HG03280 (cell line): ENCODE data around the gene USP46.

Experiments
- ATAC-seq: cut with Tn5 transposase; IDR thresholded peaks from one replicate; pipeline ENCODE4 v1.9.1; 2021; ENCODE audit warnings: mild to moderate bottlenecking, moderate library complexity; ENCODE audit not compliant: unreplicated experiment

The USP46 gene

DNA sequence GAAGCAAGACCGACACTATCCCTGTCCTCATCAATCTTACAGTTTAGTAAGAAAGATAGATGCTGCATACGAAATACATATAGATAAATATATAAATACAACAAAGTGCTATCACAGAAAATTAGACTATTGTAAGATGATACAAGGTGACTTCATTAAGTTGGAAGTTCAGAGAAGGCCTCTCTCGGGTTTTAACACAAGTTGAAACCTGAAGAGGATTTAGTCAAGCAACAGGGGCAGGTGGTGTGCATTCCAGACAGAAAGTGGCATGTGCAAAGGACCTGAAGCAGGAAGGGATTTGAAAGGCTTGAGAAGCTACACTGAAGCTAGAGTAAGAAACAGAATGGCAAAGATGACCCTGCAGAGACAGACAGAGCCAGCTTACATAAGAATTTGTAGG is 36.5 kb downstream of the USP46 start:
- no peak for ATAC-seq

DNA sequence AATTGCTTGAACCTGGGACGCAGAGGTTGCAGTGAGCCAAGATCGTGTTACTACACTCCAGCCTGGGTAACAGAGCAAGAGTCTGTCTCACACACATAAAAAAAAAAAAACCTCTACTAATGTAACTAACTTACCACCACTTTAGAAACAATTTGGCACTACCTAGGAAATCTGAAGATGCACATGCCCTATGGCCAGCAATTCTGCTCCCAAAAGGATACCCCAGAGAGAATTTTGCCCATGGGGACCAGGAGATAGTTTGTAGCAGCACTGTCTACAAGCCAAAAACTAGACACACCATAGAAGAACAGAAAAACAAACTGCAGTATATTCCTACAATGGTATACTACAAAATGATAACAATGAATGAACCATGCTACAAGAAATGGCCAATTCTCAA is 37.5 kb downstream of the USP46 start:
- no peak for ATAC-seq

DNA sequence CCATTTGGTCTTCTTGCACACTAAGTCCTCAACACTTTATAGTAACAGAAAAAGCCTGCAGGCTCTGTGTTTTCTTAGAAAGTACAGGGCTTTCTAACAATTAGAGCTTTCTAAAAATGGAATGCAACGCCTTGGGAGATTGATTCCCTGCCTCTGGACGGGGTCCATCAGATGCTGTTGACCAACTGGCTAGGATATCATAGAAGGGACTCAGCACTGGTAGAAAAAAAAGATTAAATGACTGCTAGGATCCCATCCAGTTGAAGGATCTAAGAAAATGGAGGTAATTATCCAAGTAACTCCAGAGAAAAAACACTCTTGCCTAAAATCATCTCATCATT is 39.5 kb downstream of the USP46 start:
- ATAC-seq, result no peak

DNA sequence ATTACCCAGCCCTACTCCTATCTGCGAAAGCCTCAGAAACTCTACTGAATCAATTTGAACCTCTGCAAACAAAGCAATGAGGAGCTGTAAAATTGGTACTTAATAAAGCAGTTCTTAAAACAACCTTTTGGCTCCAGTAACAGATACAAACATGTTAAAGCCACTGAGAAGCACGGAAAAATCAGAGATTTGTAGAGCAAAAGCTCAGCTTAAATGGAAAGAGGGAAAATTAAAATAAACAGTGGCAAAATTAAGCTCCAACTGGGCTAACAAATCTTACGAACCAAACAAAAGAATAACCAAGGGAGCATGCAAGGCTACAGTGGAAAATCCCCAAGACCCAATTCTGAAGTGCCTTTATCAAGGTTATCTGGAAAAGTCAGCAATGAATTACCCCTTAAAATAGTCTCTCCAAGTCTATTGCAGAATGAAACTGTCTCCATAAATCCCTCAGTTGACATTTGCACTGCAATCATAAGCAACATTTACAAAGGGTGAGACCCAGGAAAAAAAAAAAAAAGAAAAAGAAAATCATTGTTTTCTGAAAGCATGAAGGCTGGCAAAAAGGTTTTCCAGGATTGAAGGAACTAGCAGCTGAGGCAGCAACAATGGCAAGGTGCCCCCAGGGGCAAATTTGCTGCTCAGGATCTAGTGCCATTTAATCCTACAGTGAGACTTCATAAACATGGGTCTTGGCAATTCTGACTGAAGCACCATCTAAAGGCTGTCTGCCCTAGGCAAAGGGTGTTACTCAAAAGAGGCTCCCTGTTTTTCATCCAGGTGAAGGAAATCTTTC is 40.1 kb downstream of the USP46 start:
- ATAC-seq, result no peak

DNA sequence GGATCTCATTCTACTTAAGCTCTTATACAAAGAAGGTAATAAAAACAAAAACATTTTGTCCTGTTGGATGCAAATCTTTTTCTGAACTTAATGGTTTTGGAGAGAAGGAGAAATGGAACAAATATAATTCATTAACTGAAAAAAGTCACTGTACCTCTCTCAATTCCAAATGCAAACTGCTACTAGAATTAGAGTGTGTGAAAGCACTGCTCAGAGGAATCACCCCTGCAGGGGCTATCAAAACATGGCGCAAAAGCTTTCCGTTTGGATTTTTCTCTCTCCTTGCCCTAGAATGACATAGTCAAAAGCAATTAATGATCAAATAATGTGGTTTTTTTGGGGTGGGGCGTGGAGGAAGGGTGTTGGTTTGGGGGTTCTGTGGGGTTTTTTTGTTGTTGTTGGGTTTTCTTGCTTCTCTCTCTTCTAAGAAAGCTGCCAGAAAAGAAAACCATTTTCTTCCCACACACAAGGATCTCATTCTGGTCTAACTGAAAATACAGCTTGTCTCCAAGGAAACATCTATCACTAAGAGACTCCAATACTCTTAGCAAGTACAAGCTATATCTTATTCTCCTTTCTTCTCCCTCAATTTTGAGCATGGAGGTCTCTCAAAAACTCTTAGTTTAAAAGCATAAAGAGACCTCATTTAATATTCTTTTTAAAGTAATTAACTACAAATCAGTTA is 41.6 kb downstream of the USP46 start:
- ATAC-seq, result no peak

DNA sequence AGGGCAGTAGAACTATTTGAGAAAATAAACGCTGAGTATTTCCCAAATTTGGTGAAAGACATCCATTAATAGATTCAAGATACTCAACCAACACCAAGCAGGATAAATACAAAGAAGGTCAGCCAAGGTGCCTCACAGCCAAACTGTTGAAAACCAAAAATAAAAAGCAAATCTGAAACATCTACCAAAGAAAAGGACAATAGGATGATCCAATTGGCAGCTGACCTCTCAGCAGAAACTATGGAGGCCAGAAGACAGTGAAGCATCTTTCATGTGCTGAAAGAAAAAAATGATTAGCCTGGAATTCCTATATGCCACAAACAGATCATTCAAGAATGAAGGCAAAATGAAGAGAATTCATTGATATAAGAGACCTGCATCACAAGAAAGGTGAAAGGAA is 44.9 kb downstream of the USP46 start:
- ATAC-seq, result no peak

DNA sequence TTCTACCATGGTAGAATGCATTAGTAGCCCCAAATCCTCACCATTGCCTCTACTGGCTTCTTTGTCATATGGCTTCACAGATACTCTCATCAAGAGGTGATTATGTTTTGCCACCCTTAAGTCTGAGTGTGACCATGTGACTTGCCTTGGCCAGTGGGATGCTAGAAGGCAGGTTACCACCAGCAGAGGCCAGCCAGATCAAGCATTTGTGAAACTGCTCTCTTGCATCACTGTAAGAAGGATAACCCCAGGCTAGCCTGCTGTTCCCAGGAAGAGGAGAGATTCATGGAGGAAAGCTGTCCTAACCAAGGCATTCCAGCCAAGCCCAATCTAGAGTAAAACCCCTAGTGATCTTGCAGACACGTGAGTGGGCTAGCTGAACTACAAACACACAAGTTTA is 46.8 kb downstream of the USP46 start:
- no peak for ATAC-seq

DNA sequence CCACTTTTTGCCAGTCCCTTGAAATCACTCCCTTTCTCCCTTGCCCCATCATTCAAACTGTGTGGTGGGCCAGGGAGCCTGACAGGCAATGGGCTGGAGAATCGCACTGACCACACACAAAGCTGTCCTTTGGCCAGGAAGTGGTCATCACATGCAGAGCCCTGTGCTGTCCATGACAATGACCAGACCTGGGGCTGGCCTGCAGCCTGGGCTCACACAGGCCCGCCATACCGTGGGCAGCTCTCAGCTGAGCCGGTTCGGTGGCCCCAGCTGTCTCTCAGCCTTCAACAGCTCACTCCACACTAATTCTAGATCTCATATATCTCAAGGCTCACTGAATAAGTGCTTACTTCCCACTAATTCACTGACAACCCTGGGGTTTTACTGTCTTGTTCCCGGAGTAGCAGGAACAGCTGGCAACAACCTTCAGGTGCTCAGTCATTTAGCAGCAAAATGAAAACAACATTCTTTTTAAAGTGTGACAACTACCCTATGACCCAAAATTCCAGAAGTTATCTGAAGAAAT is 48.0 kb downstream of the USP46 start:
- ATAC-seq, result no peak

DNA sequence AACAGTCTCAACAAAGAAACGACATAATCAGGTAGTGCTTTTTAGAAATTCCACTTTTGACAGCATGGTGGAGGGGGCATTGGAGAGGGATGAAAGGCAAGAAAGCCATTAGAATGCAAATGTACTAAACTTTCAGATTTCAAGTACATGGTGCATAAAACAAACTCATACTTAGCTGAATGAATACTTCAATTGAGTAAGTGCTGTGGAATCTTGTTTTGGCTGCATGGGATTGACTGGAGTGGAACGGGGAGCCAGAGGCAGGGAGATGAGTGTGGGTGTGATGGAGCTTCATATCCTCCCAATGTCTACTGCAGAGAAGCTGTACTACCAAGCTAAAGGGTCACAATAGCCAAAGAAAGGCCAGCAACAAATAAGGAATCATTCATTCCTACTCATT is 52.4 kb downstream of the USP46 start:
- ATAC-seq, result no peak

DNA sequence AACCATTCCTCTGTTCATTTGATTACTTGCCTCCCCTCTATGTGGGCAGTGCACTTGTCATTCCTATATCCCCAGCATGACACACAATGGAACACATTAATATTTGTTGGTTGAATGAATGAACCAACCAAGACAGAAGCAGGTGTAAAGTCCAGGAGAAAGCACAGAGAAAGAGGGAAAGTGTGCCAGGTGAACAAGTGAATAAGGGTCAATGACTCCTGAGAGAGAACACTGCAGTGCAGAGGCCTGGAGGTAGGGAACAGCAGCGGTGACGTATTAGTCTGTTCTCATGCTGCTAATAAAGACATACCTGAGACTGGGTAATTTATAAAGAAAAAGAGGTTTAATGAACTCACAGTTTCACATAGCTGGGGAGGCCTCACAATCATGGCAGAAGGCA is 53.1 kb downstream of the USP46 start:
- ATAC-seq, result no peak

DNA sequence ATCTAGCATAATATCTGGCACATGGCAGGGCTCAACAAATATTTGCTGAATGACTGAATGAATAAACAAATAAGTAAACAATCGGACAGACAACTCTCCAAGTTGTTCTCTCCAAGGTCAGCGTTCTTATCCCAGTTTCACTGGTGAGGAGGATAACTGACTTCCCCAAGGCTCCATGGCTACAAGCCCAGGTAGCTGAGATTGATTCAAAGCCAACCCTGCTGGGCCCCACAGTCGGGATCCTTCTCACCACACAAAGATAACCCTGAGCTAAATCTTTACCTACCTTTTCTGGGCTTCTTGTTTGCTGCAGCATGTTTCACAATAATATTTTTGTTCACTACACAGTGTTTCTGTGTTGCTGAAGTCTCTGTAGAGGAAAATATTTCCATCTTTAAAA is 54.9 kb downstream of the USP46 start:
- no peak for ATAC-seq

DNA sequence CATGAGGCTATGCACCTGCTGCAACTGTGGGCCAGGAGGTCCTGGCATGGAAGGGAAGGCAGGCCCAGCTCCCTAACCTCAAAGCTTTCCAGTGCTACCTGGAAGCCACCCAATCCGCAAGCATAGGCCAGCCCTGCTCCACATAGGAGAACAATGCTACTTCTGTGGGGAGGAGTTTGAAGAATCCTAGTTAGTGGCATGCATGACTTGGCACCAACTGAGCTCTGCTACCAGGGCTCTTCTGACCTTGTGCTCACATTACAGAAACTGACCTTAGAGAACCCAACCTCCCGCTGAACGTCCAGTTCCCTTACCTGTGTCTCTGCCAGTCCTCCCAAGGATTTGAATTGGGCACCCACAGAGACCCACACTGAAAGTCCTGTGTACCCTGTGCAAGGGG is 58.8 kb downstream of the USP46 start:
- ATAC-seq, result no peak

DNA sequence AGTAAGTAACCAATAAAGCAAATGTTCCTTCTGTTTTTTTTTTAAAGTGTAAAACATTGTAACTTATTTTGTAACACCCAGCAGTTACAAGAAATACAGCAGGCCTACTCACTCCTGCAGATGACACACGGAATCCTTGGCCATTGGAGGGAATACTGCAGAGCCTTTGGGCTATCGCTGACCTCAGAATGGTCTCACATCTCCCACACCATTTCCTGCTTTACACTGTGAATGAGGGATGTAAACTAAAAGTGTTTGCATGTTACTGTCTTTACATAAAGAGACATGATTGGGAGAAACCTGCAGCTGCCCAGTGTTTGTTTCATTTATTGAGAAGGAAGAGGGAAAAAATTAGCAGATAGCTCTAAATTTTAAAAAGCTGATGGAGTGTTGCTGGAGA is 64.1 kb downstream of the USP46 start:
- ATAC-seq, result no peak

DNA sequence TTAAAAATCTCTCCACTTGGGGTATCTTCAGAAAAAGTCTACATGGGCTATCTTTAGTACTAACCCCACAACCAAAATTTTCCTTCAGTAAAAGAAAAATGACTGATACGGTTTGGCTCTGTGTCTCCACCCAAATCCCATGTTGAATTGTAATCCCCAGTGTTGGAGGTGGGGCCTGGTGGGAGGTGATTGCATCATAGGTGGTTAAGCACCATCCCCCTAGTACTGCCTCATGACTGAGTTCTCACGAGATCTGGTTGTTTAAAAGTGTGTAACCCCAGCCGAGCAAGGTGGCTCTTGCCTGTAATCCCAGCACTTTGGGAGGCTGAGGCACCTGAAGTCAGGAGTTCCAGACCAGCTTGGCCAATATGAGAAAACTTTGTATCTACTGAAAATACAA is 66.8 kb downstream of the USP46 start:
- ATAC-seq, result no peak

DNA sequence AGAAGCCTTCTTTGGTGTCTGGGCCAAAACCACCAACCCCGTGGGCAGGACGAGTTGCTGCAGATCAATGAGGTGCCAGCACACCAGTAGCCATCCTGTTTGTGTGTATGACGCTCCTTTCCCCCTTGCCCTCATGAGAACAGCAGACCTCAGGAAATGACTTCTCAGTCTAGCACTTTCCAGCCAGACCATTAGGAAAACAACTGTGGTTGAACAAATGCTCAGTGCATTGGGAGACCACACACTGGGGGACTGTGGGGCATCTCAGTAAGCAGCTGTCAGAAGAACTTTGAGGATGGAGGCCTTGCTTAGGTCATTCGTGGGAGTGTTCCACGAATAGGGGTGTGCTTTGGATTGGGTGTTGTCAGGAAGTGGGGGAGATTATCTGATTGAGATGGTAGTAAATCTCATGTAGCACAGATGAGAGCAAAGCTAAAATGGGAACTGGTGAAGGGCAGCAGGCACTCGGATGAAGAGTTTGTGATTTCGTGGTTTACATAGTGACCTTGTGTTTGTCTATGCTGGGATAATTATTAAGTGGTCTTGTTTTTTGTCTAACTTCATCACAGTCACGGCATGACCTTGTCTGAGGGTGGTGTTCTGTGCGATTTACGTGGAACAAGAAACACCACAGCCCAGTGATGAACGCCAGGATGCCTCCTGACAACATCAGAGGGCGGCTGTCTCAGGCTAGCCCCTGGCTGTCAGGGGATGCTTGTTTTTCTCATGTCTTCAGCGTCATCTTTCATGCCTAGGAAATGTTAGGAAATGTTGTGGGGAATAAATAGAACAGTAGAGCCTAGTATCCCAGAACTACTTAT is 70.1 kb downstream of the USP46 start:
- ATAC-seq, result no peak

DNA sequence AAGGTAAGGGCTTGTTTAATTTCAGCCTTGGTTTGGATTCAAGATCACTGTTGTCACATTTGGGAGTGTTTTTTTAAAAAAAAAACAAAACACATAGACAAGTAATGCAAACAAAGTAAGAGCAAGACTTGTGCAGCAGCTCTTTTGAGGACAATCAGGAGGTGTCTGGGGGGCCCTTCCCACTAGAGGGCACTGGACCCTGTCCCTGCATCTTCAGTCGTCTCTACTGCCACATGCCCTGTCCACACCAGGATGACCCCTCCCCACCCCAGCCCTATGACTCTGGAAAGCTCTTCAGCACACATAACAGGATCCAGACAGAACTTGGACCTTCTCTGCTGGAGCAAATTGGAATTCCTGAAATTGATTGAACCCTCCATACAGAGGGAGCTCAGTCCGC is 71.0 kb downstream of the USP46 start:
- ATAC-seq, result no peak

DNA sequence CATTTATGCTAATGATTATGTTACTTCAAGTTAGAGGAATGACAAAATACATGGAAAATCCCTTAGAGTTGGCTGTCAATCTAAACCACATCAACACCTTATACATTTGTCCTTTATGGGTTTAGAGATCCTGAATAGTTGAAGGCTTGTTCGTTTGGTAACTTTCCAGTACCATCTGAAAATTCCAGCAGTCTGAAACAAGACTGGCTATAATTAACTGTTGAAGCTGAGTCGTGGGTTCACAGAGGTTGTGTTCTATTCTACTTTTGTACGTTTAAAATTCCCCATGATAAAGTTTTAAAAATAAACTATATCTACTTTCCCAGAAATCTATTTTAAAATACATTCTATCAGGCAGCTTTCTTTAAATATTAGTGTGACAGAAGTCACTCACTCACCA is 73.0 kb downstream of the USP46 start:
- no peak for ATAC-seq

DNA sequence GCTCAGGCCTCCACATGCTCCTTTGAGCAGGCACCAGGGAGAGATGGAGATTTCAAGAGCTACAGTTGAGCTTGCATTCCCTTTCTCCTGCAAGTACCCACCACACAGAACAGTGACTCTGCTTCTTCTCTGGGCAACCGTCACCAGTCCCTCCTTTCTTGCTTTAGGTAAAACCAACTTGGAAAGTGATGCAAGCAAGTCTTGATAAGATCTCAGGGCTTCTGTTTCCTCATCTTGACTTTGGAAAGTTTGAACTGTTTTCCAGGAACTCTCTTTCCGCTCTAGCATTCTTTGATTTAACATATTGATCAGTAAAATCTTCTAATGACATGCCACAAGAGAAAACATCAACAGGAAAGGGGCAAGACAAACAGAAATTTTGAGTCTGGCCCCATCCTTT is 73.7 kb downstream of the USP46 start:
- no peak for ATAC-seq

DNA sequence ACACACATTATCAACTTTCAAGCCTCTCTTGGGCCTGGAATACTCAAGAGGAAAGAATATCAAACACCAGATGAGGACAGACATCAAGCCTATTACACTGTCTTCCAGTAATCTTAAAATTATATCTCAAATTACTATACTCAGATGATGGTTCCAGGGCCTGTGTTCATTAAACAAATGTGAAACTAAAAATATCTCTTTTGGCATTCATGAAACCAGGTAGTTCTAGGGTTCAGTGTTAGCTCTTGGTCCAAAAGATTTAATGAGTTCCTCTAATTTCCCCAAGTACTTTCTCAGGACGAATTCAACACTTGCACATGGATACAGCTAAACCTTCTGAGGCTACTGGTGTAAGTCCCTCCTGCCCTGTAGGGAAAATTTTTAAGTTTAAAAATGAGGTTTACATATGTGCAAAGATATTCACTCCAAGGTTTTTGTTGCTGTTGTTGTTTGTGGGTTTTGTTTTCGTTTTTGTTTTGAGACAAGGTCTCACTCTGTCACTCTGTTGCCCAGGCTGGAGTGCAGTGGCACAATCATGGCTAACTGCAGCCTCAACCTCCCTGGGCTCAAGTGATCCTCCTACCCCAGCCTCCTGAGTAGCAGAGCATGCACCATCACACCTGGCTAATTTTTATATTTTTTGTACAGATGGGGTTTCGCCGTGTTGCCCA is 79.4 kb downstream of the USP46 start:
- ATAC-seq, result no peak

DNA sequence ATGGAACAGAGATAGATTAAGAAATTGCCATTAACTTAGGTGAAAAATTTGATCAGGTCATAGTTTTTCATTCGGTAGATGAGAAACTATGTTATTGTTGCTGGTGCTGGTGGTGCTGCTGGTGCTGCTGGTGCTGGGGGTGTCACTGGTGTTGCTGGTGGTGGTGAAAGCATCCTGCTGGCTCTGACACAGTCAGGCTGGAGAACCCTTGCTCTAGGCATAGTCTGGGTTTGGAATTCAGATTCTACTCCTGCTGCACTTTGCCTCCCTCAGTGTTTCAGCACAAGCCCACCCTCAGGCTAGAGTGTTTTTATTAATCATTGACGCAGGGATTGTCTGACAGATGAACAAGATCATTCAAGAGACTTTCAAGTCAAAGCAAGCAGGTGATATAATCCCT is 80.2 kb downstream of the USP46 start:
- no peak for ATAC-seq

DNA sequence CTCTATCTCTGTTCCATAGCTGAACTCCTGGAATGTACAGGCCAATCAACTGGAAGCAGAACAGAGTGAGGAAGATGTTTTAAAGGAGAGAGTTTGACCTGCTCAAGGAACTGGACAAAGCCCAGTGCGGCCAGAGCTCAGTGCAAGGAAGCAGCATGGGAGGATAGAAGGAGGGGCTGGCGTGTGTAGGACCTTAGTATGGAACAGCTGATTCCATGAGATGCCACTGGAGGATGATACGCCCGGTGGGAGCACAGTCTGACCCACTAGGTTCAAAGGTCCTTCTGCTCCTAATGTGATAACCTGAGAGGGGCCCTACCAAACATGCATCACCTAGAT is 81.5 kb downstream of the USP46 start:
- ATAC-seq, result no peak
